Nephron (organoid): ENCODE data around the gene KCNH3.
"Not testable (repeated sequence)": the region's sequence is repeated elsewhere in the genome, so short reads cannot be mapped to it uniquely, and the experiment has no call there.

Experiments
- H3K27ac Mint-ChIP-seq, 3 experiments: 2 replicates each; pipeline ENCODE4 v1.8.0; 2020; ENCODE audit warnings: mixed read lengths in 3 of 3, mild to moderate bottlenecking in 2 of 3, moderate library complexity in 1 of 3
- H3K27me3 Mint-ChIP-seq: 2 replicates; pipeline ENCODE4 v1.8.0; 2021; ENCODE audit warnings: low read depth, mild to moderate bottlenecking, moderate library complexity, mixed read lengths
- H3K36me3 Mint-ChIP-seq: 2 replicates; pipeline ENCODE4 v1.8.0; 2020; ENCODE audit warnings: low read depth, mixed read lengths
- H3K4me1 Mint-ChIP-seq: 2 replicates; pipeline ENCODE4 v1.8.0; 2020; ENCODE audit warnings: mixed read lengths
- H3K4me3 Mint-ChIP-seq, 3 experiments: 2 replicates each; pipeline ENCODE4 v1.8.0; 2020; ENCODE audit warnings: mild to moderate bottlenecking in 3 of 3, mixed read lengths in 3 of 3, moderate library complexity in 2 of 3
- H3K9me3 Mint-ChIP-seq: 2 replicates; pipeline ENCODE4 v1.8.0; 2020; ENCODE audit warnings: mixed read lengths
- CTCF ChIP-seq, 3 experiments: fragments of 200-600 bp; sonication (generic); IDR thresholded peaks; one replicate each; pipeline ENCODE4 v1.5.0; 2021; ENCODE audit warnings: antibody characterized with exemption in 3 of 3; ENCODE audit not compliant: unreplicated experiment in 3 of 3

Gene KCNH3

DNA sequence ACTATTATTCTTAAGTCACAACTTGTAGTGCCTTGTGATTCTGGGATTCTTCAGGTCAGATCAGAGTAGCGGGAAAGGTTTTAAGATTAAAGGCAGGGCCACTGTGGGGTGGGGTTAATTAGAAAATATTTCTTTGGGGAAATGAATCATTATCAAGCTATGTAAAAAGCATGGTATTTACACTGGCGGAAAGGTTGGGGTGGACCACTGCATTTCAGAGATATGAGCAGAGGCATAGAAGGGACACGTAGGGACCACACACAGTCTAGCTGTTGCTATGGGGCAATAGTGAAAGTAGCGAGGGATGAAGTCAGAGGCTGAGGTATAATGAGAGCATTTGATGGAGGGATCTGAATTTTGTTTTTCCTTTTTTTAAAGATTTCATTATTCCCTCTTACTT is 31.7 kb upstream of the KCNH3 start:
- H3K27ac Mint-ChIP-seq: no peak overlapping the region
- TF ChIP-seq CTCF (IDR thresholded peaks at IDR 0.05; ENCODE audit: unreplicated experiment in 3 of 3): no peak
- no peaks in the 10 kb centered on the region for H3K9me3 Mint-ChIP-seq
- peaks cover 27% of the 10 kb centered on the region for H3K36me3 Mint-ChIP-seq
- H3K27me3 Mint-ChIP-seq: no peaks in the 10 kb centered on the region
- H3K4me1 Mint-ChIP-seq: no peaks in the 10 kb centered on the region
- no peak overlapping the region for H3K4me3 Mint-ChIP-seq

DNA sequence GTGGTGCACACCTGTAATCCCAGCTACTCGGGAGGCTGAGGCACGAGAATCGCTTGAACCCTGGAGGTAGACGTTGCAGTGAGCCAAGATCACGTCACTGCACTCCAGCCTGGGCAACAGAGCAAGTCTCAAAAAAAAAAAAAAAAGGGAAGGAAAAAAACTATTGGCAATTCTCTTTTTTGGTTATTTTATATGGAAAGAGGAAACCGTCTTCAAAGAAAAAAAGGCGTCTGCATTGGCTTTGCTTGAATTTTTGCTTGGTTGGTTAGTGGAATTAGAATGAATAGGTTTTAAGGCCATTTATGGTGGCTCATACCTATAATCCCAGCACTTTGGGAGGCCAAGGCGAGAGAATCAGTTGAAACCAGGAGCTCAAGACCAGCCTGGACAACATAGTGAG is 29.1 kb upstream of the KCNH3 start:
- H3K4me1 Mint-ChIP-seq, H3K9me3 Mint-ChIP-seq, H3K27ac Mint-ChIP-seq, H3K4me3 Mint-ChIP-seq, H3K27me3 Mint-ChIP-seq: not testable (repeated sequence)
- peaks cover 16% of the 10 kb centered on the region for H3K36me3 Mint-ChIP-seq

GRCh38 chr12:49511410-49511809 is 27.4 kb upstream of the KCNH3 start:
- Mint-ChIP-seq H3K4me3 (no peak overlapping the region), H3K27ac (no peak overlapping the region), H3K4me1 (no peaks in the 10 kb centered on the region), H3K36me3 (peaks cover 11% of the 10 kb centered on the region), H3K9me3 (no peaks in the 10 kb centered on the region), H3K27me3 (no peaks in the 10 kb centered on the region)
- TF ChIP-seq CTCF (IDR thresholded peaks at IDR 0.05; ENCODE audit: unreplicated experiment in 3 of 3): no peak

GRCh38 chr12:49512546-49512945 is 26.3 kb upstream of the KCNH3 start:
- H3K36me3 Mint-ChIP-seq: peaks cover 8% of the 10 kb centered on the region

GRCh38 chr12:49515266-49515665 is 23.6 kb upstream of the KCNH3 start:
- no peaks in the 10 kb centered on the region for H3K9me3 Mint-ChIP-seq
- H3K4me1 Mint-ChIP-seq: no peaks in the 10 kb centered on the region
- H3K27ac Mint-ChIP-seq: peak overlapping the region; percentile 8 to 17 (median 12)
- no peaks in the 10 kb centered on the region for H3K27me3 Mint-ChIP-seq
- H3K36me3 Mint-ChIP-seq: peaks cover 18% of the 10 kb centered on the region
- TF ChIP-seq CTCF (IDR thresholded peaks at IDR 0.05; ENCODE audit: unreplicated experiment in 3 of 3): no peak
- no peak overlapping the region for H3K4me3 Mint-ChIP-seq

More at GRCh38 chr12:49512546-49512945, 26.3 kb upstream of the KCNH3 start:
- no peak overlapping the region for H3K4me3 Mint-ChIP-seq
- TF ChIP-seq CTCF (IDR thresholded peaks at IDR 0.05; ENCODE audit: unreplicated experiment in 3 of 3): no peak
- no peaks in the 10 kb centered on the region for H3K9me3 Mint-ChIP-seq
- H3K4me1 Mint-ChIP-seq: no peaks in the 10 kb centered on the region
- H3K27me3 Mint-ChIP-seq: no peaks in the 10 kb centered on the region
- no peak overlapping the region for H3K27ac Mint-ChIP-seq

- no peak for TF ChIP-seq CTCF (IDR thresholded peaks at IDR 0.05; ENCODE audit: unreplicated experiment in 3 of 3)
- Mint-ChIP-seq H3K4me3 (no peak overlapping the region), H3K4me1 (peaks cover 5% of the 10 kb centered on the region), H3K27ac (no peak overlapping the region), H3K9me3 (no peaks in the 10 kb centered on the region), H3K27me3 (no peaks in the 10 kb centered on the region), H3K36me3 (peaks cover 39% of the 10 kb centered on the region)
These were observed 19.8 kb upstream of the KCNH3 start for GRCh38 chr12:49518914-49519573.
